GM12873 (cell line): Measurements from ENCODE around the gene ZNF584.

Experiments used
- CTCF ChIP-seq: IDR thresholded peaks from 2 replicates; pipeline ENCODE4 v1.5.1; 2012; ENCODE audit warnings: low read depth, mild to moderate bottlenecking, moderate library complexity, low read length, control low read depth; ENCODE audit not compliant: insufficient read depth; ENCODE audit errors: missing control alignments

ZNF584 gene

GRCh38 chr19:58408152-58409009 is at the start of gene ZNF584:
Gene ZNF584 (plus strand): TSS chr19:58408649. CDS start chr19:58409148, 499 bp downstream.
- TF ChIP-seq CTCF, result peak; percentile 16

- TF ChIP-seq CTCF, result no peak
Observed at GRCh38 chr19:58361900-58362271, 46.6 kb upstream of the ZNF584 start.

GRCh38 chr19:58362272-58362994 is 46.0 kb upstream of the ZNF584 start, which contains the start of gene ZNF497:
Gene ZNF497 (minus strand): TSS chr19:58362751. CDS start chr19:58357635, 5,116 bp downstream.
- no peak for TF ChIP-seq CTCF

GRCh38 chr19:58364146-58364545 is 44.3 kb upstream of the ZNF584 start:
- no peak for TF ChIP-seq CTCF

- no peak for TF ChIP-seq CTCF
Observed at GRCh38 chr19:58366585-58367430, 41.6 kb upstream of the ZNF584 start.

GRCh38 chr19:58367698-58368454 is 40.6 kb upstream of the ZNF584 start:
- no peak for TF ChIP-seq CTCF
